GM12873 (cell line): ENCODE results near the gene WDR45B.

ENCODE experiments used
- CTCF ChIP-seq: IDR thresholded peaks from 2 replicates; pipeline ENCODE4 v1.5.1; 2012; ENCODE audit warnings: low read depth, mild to moderate bottlenecking, moderate library complexity, low read length, control low read depth; ENCODE audit not compliant: insufficient read depth; ENCODE audit errors: missing control alignments

Gene WDR45B

GRCh38 chr17:82661717-82662683, 13.8 kb upstream of the WDR45B start:
- TF ChIP-seq CTCF: no peak

- TF ChIP-seq CTCF: no peak
These were observed 11.6 kb upstream of the WDR45B start for GRCh38 chr17:82659886-82660285.

GRCh38 chr17:82658796-82659452, 10.7 kb upstream of the WDR45B start:
- no peak for TF ChIP-seq CTCF

GRCh38 chr17:82658331-82658730, 10.1 kb upstream of the WDR45B start:
- TF ChIP-seq CTCF: no peak

GRCh38 chr17:82657926-82658325, 9.7 kb upstream of the WDR45B start:
- no peak for TF ChIP-seq CTCF

- no peak for TF ChIP-seq CTCF
These were observed 8.0 kb upstream of the WDR45B start for GRCh38 chr17:82656266-82656665.

GRCh38 chr17:82655523-82655922, 7.3 kb upstream of the WDR45B start:
- TF ChIP-seq CTCF: no peak
